Body of pancreas (tissue), 4 donors: Measurements from ENCODE around the gene EIF4ENIF1. TPM values are rescaled to one million over a fixed set of nuclear protein-coding genes. Genes with fewer than 3 reads are reported as not detected.

Experiments
- ATAC-seq: fragments of 150-250 bp; one replicate; pipeline ENCODE4 v1.9.1; 2016
- DNase-seq, 4 donors: peaks; one replicate each; pipeline ENCODE4 v3.0.0-alpha.2; 2019
- H3K27ac ChIP-seq, 4 donors: fragments of 200-600 bp; sonication (generic); 1 replicate in 3 of 4; 2 replicates in 1 of 4; pipeline versions ENCODE4 v1.5.1 to v1.6.1; 2016 to 2019; ENCODE audit warnings: mild to moderate bottlenecking in 1 of 4, mixed read lengths in 1 of 4, moderate library complexity in 1 of 4
- H3K27me3 ChIP-seq, 2 donors: fragments of 200-600 bp; sonication (generic); one replicate each; pipeline ENCODE4 v1.6.0; 2016; ENCODE audit warnings: mild to moderate bottlenecking in 1 of 2
- H3K36me3 ChIP-seq, 2 donors: fragments of 200-600 bp; sonication (generic); replicated peaks in 1 of 2; 2 replicates each; pipeline ENCODE4 v1.5.1; 2016; ENCODE audit warnings: low read depth in 2 of 2; ENCODE audit not compliant: insufficient read depth in 1 of 2
- H3K4me1 ChIP-seq: fragments of 200-600 bp; sonication (generic); one replicate; pipeline ENCODE4 v1.6.0; 2016
- H3K4me3 ChIP-seq, 2 donors: fragments of 200-600 bp; sonication (generic); 1 replicate in 1 of 2; 2 replicates in 1 of 2; pipeline ENCODE4 v1.5.1; 2016 to 2019
- H3K9me3 ChIP-seq, 3 donors: fragments of 200-600 bp; sonication (generic); 1 replicate in 2 of 3; 2 replicates in 1 of 3; pipeline ENCODE4 v1.5.1; 2016
- CTCF ChIP-seq, 7 experiments: fragments of 450-650 bp in 4 of 7; fragments of 200-600 bp in 3 of 7; sonication (generic) in 3 of 7; IDR thresholded peaks; one replicate each; pipeline ENCODE4 v1.5.1; 2016 to 2019; ENCODE audit warnings: antibody characterized with exemption in 7 of 7
- POLR2A ChIP-seq, 3 donors: fragments of 450-650 bp; IDR thresholded peaks; one replicate each; pipeline ENCODE4 v1.6.1; 2016; ENCODE audit warnings: antibody characterized with exemption in 3 of 3, mild to moderate bottlenecking in 2 of 3
- WGBS, 2 donors: methylation state at CpG; one replicate each; pipeline ENCODE4 v1.1.5; 2017; 5-methylcytosine and 5-hydroxymethylcytosine counted together
- intact Hi-C: fragments of 100-400 bp; cut with DNase I; formaldehyde crosslinking; loops from one replicate; pipeline ENCODE4 v1.15.1; 2023
- total RNA-seq, 2 donors: library from RNA; depleted of rRNA; stranded (reverse); fragments of >200 nt; gene quantifications; one replicate each; pipeline ENCODE4 v1.1.0, GENCODE V29; 2016

Gene EIF4ENIF1
- 10 to 100 TPM in 1 of 2 donors, 1 to 10 TPM in 1; 7.5 to 10.9 TPM for total RNA-seq

GRCh38 chr22:31489632-31490495 is at the start of gene EIF4ENIF1:
Gene EIF4ENIF1 (minus strand): TSS chr22:31489842. CDS start chr22:31488718, 1,124 bp downstream.
- peak in 1 of 7 experiments; percentile 26 for TF ChIP-seq CTCF (IDR thresholded peaks at IDR 0.05)
- peak; percentile 61 to 75 (median 72) for TF ChIP-seq POLR2A (IDR thresholded peaks at IDR 0.05)
- Histone ChIP-seq H3K27me3 (no peaks in the 10 kb centered on the region), H3K4me3 (peak within 1 kb of the TSS; percentile 76 to 87), H3K27ac (peak within 1 kb of the TSS; percentile 95 to 99 (median 98)), H3K36me3 (no peaks in the 10 kb centered on the region), H3K4me1 (peaks cover 21% of the 10 kb centered on the region), H3K9me3 (no peaks in the 10 kb centered on the region)
- DNase-seq (peak; percentile 85 to 90 (median 89)), ATAC-seq (peak; percentile 97)
- WGBS, 2 donors = 0 to 1% methylated on average over 14 to 45 of the region's 100 CpGs
- intact Hi-C loops = no loop called here

- Histone ChIP-seq H3K36me3 (no peaks in the 10 kb centered on the region), H3K27ac (no peak overlapping the region), H3K27me3 (no peaks in the 10 kb centered on the region), H3K4me3 (no peak overlapping the region), H3K4me1 (no peaks in the 10 kb centered on the region), H3K9me3 (no peaks in the 10 kb centered on the region)
- DNase-seq (no peak), ATAC-seq (no peak)
- TF ChIP-seq POLR2A (IDR thresholded peaks at IDR 0.05) (no peak), CTCF (IDR thresholded peaks at IDR 0.05) (no peak)
- 87 to 94% methylated on average over 5 of the region's 5 CpGs for WGBS, 2 donors
- intact Hi-C loops = no loop called here
Measured at GRCh38 chr22:31538815-31539214, 49.2 kb upstream of the EIF4ENIF1 start.

- Histone ChIP-seq H3K4me1 (no peaks in the 10 kb centered on the region), H3K27ac (no peak overlapping the region), H3K9me3 (no peaks in the 10 kb centered on the region), H3K4me3 (no peak overlapping the region), H3K36me3 (no peaks in the 10 kb centered on the region), H3K27me3 (no peaks in the 10 kb centered on the region)
- intact Hi-C loops = no loop called here
- no peak for DNase-seq
- ATAC-seq = no peak
- TF ChIP-seq POLR2A (IDR thresholded peaks at IDR 0.05) (no peak), CTCF (IDR thresholded peaks at IDR 0.05) (no peak)
- 79 to 83% methylated on average over 8 of the region's 8 CpGs for WGBS, 2 donors
Measured at GRCh38 chr22:31537019-31537535, 47.4 kb upstream of the EIF4ENIF1 start.

- intact Hi-C loops = no loop called here
- TF ChIP-seq CTCF (IDR thresholded peaks at IDR 0.05) (no peak), POLR2A (IDR thresholded peaks at IDR 0.05) (no peak)
- Histone ChIP-seq H3K4me1 (peaks cover 14% of the 10 kb centered on the region), H3K9me3 (no peaks in the 10 kb centered on the region), H3K27me3 (no peaks in the 10 kb centered on the region), H3K4me3 (no peak overlapping the region), H3K36me3 (no peaks in the 10 kb centered on the region), H3K27ac (no peak overlapping the region)
- DNase-seq (no peak), ATAC-seq (no peak)
- 73 to 84% methylated on average over 5 of the region's 5 CpGs for WGBS, 2 donors
Measured at GRCh38 chr22:31533374-31533773, 43.7 kb upstream of the EIF4ENIF1 start.
